ENCODE data around the gene GABRA5.
"Not testable (repeated sequence)": the region's sequence is repeated elsewhere in the genome, so short reads cannot be mapped to it uniquely, and the experiment has no call there.

The GABRA5 gene

DNA sequence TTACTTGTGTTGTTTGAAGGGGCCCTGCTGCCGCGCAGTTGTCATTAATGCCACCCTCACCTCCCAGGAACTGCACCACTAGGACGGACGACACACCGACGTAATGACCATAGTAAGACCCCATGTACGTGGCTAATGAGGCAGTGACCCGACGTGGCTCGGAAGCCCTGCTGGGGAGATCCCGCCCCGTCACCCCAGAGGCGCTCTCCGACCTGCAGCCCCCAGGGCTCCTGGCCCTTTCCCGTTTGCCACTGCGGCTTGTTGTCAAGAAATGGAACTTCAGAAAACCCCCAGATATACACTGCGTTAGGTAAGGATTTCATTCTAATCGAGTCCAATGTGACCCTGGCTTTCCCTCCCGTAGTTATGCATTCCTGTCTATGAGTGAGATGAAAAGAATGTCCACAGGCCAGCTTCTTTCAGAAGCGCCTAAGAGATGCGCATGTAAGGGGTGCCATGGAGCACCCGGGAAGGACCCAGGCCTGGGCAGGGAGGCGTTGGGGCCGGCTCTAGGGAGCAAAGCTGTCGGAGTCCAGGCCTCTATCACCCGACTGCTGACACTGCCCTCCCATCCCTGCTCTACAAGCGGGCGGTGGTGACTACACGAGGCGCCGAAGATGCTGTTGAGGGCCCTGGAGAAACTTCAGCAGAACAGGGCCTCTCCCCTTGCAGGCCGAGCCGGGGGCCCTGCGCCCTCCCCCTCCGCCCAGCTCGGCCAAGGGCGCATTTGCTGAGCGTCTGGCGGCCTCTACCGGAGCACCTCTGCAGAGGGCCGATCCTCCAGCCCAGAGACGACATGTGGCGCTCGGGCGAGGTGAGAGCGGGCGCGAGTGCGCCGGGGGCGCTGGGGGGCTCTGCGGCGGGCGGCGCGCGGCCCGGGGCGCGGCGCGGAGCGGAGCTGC lies at the start of gene GABRA5:
Gene GABRA5 (plus strand): TSS at position 765 of the 902 bp plus-strand sequence. CDS start 2,187 bp downstream, outside the sequence.
- H3K27ac Mint-ChIP-seq (ENCODE audit: low read depth): no peak within 1 kb of the TSS

DNA sequence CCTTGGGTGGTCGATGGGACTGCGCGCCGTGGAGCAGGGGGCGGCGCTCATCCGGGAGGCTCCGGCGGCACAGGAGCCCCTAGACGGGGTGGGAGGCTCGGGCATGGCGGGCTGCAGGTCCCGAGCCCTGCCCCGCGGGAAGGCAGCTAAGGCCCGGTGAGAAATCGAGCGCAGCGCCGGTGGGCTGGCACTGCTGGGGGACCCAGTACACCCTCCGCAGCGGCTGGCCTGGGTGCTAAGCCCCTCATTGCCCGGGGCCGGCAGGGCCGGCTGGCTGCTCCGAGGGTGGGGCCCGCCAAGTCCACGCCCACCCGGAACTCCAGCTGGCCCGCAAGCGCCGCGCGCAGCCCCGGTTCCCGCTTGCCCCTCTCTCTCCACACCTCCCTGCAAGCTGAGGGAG lies 35.7 kb upstream of the GABRA5 start:
- not testable (repeated sequence) for H3K27ac Mint-ChIP-seq (ENCODE audit: low read depth); H3K36me3 Mint-ChIP-seq (ENCODE audit: insufficient read depth); DNase-seq (ENCODE audit: low spot score in 2 of 2); H3K4me3 Mint-ChIP-seq; ATAC-seq (replicated peaks; ENCODE audit: extremely low read depth, poor library complexity, severe bottlenecking); H3K4me1 Mint-ChIP-seq; H3K9me3 Mint-ChIP-seq; H3K27me3 Mint-ChIP-seq

More for the DNA sequence above, at the start of gene GABRA5:
- H3K36me3 Mint-ChIP-seq (ENCODE audit: insufficient read depth): no peaks in the 10 kb centered on the region
- H3K4me1 Mint-ChIP-seq: no peaks in the 10 kb centered on the region
- ATAC-seq (replicated peaks; ENCODE audit: extremely low read depth, poor library complexity, severe bottlenecking): no peak
- no peaks in the 10 kb centered on the region for H3K9me3 Mint-ChIP-seq
- no peak within 1 kb of the TSS for H3K4me3 Mint-ChIP-seq
- H3K27me3 Mint-ChIP-seq: no peaks in the 10 kb centered on the region
- DNase-seq (ENCODE audit: low spot score in 2 of 2): no peak

DNA sequence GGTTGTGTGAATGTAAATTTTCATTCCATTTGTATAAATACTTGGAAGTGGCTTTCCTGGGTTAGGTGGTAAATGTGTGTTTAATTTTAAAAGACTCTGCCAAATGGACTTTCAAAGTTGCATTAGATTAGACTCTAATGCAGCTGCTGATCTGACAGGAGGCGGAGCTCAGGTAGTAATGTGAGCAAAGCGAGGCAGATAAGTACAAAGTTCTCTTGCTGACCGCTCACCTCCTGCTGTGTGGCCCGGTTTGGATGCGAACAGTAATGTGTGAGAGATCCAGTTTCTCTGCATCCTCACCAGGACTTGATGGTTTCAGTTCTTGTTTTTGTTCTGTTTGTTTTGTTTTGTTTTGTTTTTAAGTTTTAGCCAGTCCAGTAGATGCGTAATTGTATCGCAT lies 34.9 kb upstream of the GABRA5 start:
- no peak overlapping the region for H3K4me3 Mint-ChIP-seq
- no peaks in the 10 kb centered on the region for H3K4me1 Mint-ChIP-seq
- ATAC-seq (replicated peaks; ENCODE audit: extremely low read depth, poor library complexity, severe bottlenecking) (no peak), DNase-seq (ENCODE audit: low spot score in 2 of 2) (no peak)
- H3K36me3 Mint-ChIP-seq (ENCODE audit: insufficient read depth): no peaks in the 10 kb centered on the region
- H3K27me3 Mint-ChIP-seq: no peaks in the 10 kb centered on the region
- no peaks in the 10 kb centered on the region for H3K9me3 Mint-ChIP-seq
- H3K27ac Mint-ChIP-seq (ENCODE audit: low read depth): no peak overlapping the region

DNA sequence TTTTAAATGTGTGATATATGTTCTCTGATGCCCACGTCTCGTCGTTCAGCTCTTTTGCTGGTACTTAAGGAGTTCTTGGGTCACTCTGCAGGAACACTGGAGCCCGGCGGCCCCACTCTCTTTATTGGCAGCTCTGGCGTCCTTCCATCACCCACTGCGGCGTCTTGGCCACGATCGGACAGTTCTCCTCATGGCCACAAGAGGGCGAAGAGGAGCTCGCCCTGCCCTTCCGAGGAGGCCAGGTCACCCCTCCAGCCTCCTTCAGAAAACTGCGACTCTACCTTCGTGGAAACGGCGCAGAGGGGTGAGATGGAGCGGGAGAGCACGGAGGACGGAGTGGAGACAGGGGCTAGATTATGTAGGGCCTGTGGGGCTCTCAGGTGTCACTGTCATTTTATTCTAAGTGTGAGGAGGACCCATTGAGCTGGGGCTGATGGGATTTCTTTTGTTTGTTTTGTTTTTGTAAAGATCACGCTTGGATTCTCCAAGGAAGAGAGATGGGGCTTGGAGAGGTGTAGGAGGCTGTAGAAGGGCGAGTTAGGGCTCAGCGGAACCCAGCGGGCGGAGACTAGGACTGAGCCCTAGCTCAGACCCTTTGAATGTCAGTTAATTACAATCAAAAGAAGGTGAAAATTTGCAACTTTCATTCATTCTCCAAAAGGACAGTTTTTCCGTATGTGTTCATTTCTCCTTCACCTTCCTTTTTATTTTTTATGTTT lies 28.0 kb upstream of the GABRA5 start:
- H3K27ac Mint-ChIP-seq (ENCODE audit: low read depth): no peak overlapping the region
- no peak overlapping the region for H3K4me3 Mint-ChIP-seq
- DNase-seq (ENCODE audit: low spot score in 2 of 2): no peak
- ATAC-seq (replicated peaks; ENCODE audit: extremely low read depth, poor library complexity, severe bottlenecking): no peak
- peaks cover 17% of the 10 kb centered on the region for H3K9me3 Mint-ChIP-seq
- H3K27me3 Mint-ChIP-seq: no peaks in the 10 kb centered on the region
- H3K4me1 Mint-ChIP-seq: no peaks in the 10 kb centered on the region
- H3K36me3 Mint-ChIP-seq (ENCODE audit: insufficient read depth): no peaks in the 10 kb centered on the region

DNA sequence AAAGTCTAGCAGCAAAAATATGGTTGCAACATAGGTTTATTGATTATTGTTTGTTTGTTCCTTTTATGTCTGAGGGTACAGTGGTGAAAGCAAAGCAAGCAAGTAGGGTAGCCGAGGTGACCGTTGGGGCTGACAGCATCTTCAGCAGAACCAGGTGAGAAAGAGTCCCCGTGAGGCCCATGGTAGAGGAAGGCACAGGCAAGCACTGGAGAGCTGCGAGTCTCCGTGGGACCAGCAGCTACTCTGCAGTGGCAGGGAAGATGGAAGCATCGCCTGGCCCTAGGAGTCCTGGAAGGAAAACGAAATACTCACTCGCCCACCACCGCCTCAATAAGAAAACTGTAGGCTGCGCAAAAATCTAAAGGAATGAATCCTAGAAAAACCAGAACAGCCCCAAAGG lies 25.3 kb upstream of the GABRA5 start:
- no peak for ATAC-seq (replicated peaks; ENCODE audit: extremely low read depth, poor library complexity, severe bottlenecking)
- Mint-ChIP-seq H3K9me3 (peaks cover 18% of the 10 kb centered on the region), H3K4me1 (no peaks in the 10 kb centered on the region), H3K36me3 (ENCODE audit: insufficient read depth) (no peaks in the 10 kb centered on the region), H3K4me3 (no peak overlapping the region), H3K27me3 (no peaks in the 10 kb centered on the region), H3K27ac (ENCODE audit: low read depth) (no peak overlapping the region)
- DNase-seq (ENCODE audit: low spot score in 2 of 2): no peak

DNA sequence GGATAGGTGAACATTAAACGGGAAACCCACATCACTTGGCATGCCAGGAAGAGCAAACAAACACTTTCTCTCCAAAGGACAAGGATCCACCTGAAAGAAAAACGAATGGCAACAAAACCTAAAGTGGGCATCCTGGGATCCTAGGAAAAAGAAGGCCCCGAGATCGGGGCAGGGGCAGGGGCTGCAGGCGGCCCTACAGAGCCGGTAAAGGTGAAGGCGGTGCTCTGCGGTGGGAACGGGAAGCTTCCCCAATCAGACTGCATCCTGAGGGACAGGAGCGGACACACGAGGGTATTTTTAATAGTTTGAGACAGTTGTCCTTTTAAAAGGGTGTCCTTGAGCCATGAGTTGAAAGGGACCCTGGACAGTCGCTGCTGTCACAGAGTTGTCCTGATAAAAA lies 24.9 kb upstream of the GABRA5 start:
- no peaks in the 10 kb centered on the region for H3K36me3 Mint-ChIP-seq (ENCODE audit: insufficient read depth)
- ATAC-seq (replicated peaks; ENCODE audit: extremely low read depth, poor library complexity, severe bottlenecking) (no peak), DNase-seq (ENCODE audit: low spot score in 2 of 2) (no peak)
- no peak overlapping the region for H3K4me3 Mint-ChIP-seq
- H3K27ac Mint-ChIP-seq (ENCODE audit: low read depth): no peak overlapping the region
- no peaks in the 10 kb centered on the region for H3K4me1 Mint-ChIP-seq
- H3K9me3 Mint-ChIP-seq: peaks cover 22% of the 10 kb centered on the region
- no peaks in the 10 kb centered on the region for H3K27me3 Mint-ChIP-seq

DNA sequence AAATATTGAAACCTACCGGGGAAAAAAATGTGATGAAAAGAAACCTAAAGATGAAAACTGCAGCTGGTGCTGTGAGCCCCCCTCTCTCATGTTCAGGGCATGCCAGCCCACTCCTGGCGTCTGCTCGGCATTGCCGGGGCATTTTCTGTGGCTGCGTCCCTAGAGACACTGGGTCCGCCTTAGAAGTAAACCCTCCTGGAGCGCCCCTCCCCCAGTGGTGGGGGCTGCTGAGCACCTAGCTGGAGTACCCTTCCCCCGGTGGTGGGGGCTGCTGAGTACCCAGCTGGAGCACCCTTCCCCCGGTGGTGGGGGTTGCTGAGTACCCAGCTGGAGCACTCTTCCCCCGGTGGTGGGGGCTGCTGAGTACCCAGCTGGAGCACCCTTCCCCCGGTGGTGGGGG lies 24.5 kb upstream of the GABRA5 start:
- Mint-ChIP-seq H3K27me3 (no peaks in the 10 kb centered on the region), H3K4me1 (no peaks in the 10 kb centered on the region), H3K4me3 (no peak overlapping the region), H3K27ac (ENCODE audit: low read depth) (no peak overlapping the region), H3K9me3 (peaks cover 23% of the 10 kb centered on the region), H3K36me3 (ENCODE audit: insufficient read depth) (no peaks in the 10 kb centered on the region)
- ATAC-seq (replicated peaks; ENCODE audit: extremely low read depth, poor library complexity, severe bottlenecking) (no peak), DNase-seq (ENCODE audit: low spot score in 2 of 2) (no peak)

DNA sequence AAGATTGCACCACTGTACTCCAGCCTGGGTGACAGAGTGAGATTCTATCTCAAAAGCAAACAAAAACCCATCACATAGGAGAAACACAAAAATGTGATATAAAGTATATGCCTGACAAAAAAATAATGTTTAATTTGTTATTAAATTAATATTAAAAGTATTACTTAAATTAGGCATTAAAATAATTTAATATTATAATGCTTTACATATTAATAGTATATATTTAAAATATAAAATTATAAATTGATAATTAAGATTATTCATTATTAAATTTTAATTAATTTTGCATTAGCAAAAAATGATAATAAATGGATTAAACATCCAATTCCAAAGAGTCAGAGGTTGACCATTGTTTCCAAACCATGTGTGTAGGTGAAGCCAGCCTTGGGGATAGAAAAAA lies 22.0 kb upstream of the GABRA5 start:
- no peak for DNase-seq (ENCODE audit: low spot score in 2 of 2)
- ATAC-seq (replicated peaks; ENCODE audit: extremely low read depth, poor library complexity, severe bottlenecking): no peak
- peaks cover 25% of the 10 kb centered on the region for H3K9me3 Mint-ChIP-seq
- H3K4me1 Mint-ChIP-seq: no peaks in the 10 kb centered on the region
- no peak overlapping the region for H3K27ac Mint-ChIP-seq (ENCODE audit: low read depth)
- H3K4me3 Mint-ChIP-seq: no peak overlapping the region
- H3K27me3 Mint-ChIP-seq: no peaks in the 10 kb centered on the region
- H3K36me3 Mint-ChIP-seq (ENCODE audit: insufficient read depth): no peaks in the 10 kb centered on the region

DNA sequence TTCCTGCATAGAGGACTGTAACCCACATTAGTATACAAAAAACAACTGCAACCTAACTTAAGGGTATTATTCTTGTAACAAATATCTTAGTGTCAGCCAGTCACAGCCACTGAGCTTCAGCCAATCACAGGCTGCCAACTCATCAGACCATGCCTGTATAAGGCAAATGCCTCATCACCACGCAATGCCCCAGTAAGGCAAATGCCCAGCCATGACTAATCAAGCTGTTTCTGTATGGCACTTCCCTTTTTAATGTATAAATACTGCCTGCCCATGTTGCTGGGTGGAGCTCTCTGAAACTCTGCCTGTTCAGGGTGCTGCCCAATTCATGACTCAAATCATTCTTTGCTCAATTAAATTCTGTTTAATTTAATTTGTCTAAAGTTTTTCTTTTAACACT lies 18.4 kb upstream of the GABRA5 start:
- no peak overlapping the region for H3K27ac Mint-ChIP-seq (ENCODE audit: low read depth)
- no peak for DNase-seq (ENCODE audit: low spot score in 2 of 2)
- no peaks in the 10 kb centered on the region for H3K4me1 Mint-ChIP-seq
- H3K27me3 Mint-ChIP-seq: no peaks in the 10 kb centered on the region
- H3K4me3 Mint-ChIP-seq: no peak overlapping the region
- no peaks in the 10 kb centered on the region for H3K36me3 Mint-ChIP-seq (ENCODE audit: insufficient read depth)
- peaks cover 15% of the 10 kb centered on the region for H3K9me3 Mint-ChIP-seq
- ATAC-seq (replicated peaks; ENCODE audit: extremely low read depth, poor library complexity, severe bottlenecking): no peak

DNA sequence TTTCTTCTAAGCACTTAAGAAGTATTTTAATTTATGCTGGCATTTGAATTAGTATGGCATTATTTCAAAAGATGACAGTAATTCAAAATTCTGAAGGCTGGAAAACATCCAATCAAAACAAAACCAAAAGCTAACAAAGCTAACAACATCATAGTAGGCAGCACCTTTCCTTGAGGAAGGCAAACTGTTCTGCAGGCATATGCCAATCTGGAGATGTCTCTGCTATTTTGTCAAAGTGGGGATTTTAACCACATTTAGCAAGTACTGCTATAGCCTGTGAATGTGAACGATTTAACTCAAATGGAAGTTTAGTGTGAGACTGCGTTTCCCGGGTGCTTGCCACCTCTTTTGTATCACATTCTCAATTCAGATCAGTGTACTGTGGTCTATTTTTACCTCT lies 16.7 kb upstream of the GABRA5 start:
- DNase-seq (ENCODE audit: low spot score in 2 of 2) (no peak), ATAC-seq (replicated peaks; ENCODE audit: extremely low read depth, poor library complexity, severe bottlenecking) (no peak)
- Mint-ChIP-seq H3K4me3 (no peak overlapping the region), H3K27ac (ENCODE audit: low read depth) (no peak overlapping the region), H3K4me1 (no peaks in the 10 kb centered on the region), H3K9me3 (peaks cover 20% of the 10 kb centered on the region), H3K36me3 (ENCODE audit: insufficient read depth) (no peaks in the 10 kb centered on the region), H3K27me3 (no peaks in the 10 kb centered on the region)

DNA sequence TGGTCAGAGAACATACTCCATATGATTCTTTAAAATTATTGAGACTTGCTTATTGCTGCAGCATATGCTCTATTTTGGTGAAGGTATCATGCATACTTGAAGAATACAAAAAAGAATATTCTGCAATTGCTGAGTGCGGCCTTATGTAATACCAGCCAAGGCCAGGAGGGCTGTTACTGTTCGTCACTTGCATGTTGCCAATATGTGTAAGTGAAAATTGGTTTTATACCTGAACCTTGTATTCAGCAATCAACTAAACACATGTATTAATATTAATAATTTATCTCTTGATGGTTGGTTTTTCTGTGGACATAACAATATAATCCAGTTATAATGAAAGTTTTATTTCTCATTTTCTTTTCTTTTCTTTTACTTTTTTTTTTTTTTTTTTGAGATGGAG lies 13.9 kb upstream of the GABRA5 start:
- DNase-seq (ENCODE audit: low spot score in 2 of 2): no peak
- no peaks in the 10 kb centered on the region for H3K27me3 Mint-ChIP-seq
- ATAC-seq (replicated peaks; ENCODE audit: extremely low read depth, poor library complexity, severe bottlenecking): no peak
- H3K27ac Mint-ChIP-seq (ENCODE audit: low read depth): no peak overlapping the region
- H3K36me3 Mint-ChIP-seq (ENCODE audit: insufficient read depth): no peaks in the 10 kb centered on the region
- no peak overlapping the region for H3K4me3 Mint-ChIP-seq
- H3K4me1 Mint-ChIP-seq: no peaks in the 10 kb centered on the region
- peaks cover 18% of the 10 kb centered on the region for H3K9me3 Mint-ChIP-seq

DNA sequence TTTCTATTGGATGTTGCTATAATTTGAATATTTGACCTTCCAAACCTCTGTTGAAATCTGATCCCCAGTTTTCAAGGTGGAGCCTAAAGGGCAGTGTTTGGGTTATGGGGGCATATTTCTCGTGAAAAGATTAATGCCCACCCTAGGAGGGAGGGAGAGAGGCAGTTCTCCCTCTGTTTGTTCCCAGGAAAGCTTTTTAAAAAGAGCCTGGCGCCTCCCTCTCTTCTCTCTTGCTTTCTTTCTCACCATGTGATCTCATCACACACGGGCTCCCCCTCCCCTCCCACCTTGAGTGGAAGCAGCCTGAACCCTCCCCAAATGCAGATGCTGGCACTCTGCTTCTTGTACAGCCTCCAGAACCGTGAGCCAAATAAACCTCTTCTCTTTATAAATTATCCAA lies 12.4 kb upstream of the GABRA5 start:
- no peak overlapping the region for H3K27ac Mint-ChIP-seq (ENCODE audit: low read depth)
- DNase-seq (ENCODE audit: low spot score in 2 of 2): no peak
- H3K9me3 Mint-ChIP-seq: peaks cover 17% of the 10 kb centered on the region
- H3K36me3 Mint-ChIP-seq (ENCODE audit: insufficient read depth): no peaks in the 10 kb centered on the region
- no peak overlapping the region for H3K4me3 Mint-ChIP-seq
- H3K27me3 Mint-ChIP-seq: no peaks in the 10 kb centered on the region
- no peaks in the 10 kb centered on the region for H3K4me1 Mint-ChIP-seq
- no peak for ATAC-seq (replicated peaks; ENCODE audit: extremely low read depth, poor library complexity, severe bottlenecking)

DNA sequence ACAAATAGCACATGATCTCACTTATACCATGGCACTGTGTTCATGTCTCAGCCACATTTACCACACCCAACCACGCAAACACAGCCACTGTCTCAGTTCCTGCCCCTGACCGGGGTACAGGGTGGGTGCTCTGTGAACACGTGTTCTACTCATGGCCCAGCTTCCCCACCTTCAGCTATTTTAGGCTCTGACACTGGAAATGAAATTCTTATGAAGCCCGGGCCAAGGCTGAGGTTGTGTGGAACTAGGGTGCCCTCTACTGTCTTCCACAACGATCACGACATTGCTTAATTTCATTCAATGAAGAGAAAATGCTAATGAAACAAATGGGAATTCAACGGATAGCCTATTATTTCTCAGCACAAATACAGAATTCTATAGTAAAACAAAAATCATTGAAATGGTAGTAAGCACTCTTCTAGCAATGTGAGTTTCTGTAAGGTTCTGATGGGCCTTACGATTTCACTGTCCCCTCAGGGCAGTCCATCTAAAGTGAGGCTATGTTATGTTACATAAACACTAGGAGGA lies 2.1 kb upstream of the GABRA5 start:
- Mint-ChIP-seq H3K4me3 (no peak overlapping the region), H3K9me3 (peaks cover 7% of the 10 kb centered on the region), H3K36me3 (ENCODE audit: insufficient read depth) (no peaks in the 10 kb centered on the region), H3K27me3 (no peaks in the 10 kb centered on the region), H3K4me1 (no peaks in the 10 kb centered on the region), H3K27ac (ENCODE audit: low read depth) (no peak overlapping the region)
- no peak for DNase-seq (ENCODE audit: low spot score in 2 of 2)
- no peak for ATAC-seq (replicated peaks; ENCODE audit: extremely low read depth, poor library complexity, severe bottlenecking)
